HepG2 (cell line): ENCODE measurements around the gene HEXIM1. TPM values are rescaled to one million over a fixed set of nuclear protein-coding genes. Genes with fewer than 3 reads are reported as not detected.

ENCODE experiments used
- ATAC-seq: fragments of 200-7000 bp; cut with Tn5 transposase; 3 replicates; pipeline ENCODE4 v1.9.1; 2020; ENCODE audit warnings: mild to moderate bottlenecking, moderate library complexity
- BruUV-seq: library from RNA; stranded (reverse); fragments of 400-500 nt; replicated peaks from 2 replicates; lab custom pipeline; 2021; lab: Mats Ljungman, UMichigan
- CTCF ChIA-PET: fragments of 300-600 bp; formaldehyde crosslinking; extraction: SDS; loops from one replicate; lab custom pipeline; 2021; ENCODE audit warnings: low total read pairs, inconsistent platforms, low intra/inter-chr PET ratio; lab: Yijun Ruan, JAX
- POLR2A ChIA-PET: fragments of 350-600 bp; sonication (Branson Sonifier 250); formaldehyde crosslinking; loops from one replicate; lab custom pipeline; 2020; ENCODE audit warnings: antibody characterized with exemption, inconsistent platforms; lab: Yijun Ruan, JAX
- DNase-seq: peaks from one replicate; pipeline ENCODE4 v3.0.0-alpha.2; 2015; ENCODE audit warnings: low spot score
- FAIRE-seq: peaks from 3 replicates; lab custom pipeline; 2011; peaks lifted over from hg19 to GRCh38; lab: Jason Lieb, UNC
- H2AFZ ChIP-seq: one replicate; pipeline ENCODE4 v1.6.1; 2011; ENCODE audit warnings: low read length, inconsistent platforms
- H3K27ac ChIP-seq: fragments of 300-600 bp; 3 replicates; pipeline ENCODE4 v1.8.0; 2011; ENCODE audit warnings: mixed run types, mild to moderate bottlenecking, mixed read lengths, low read length, inconsistent platforms; ENCODE audit not compliant: insufficient read depth; ENCODE audit errors: extremely low read length
- H3K27me3 ChIP-seq, 2 experiments: fragments of 200-600 bp in 1 of 2; 2 replicates in 1 of 2; 3 replicates in 1 of 2; pipeline versions ENCODE4 v1.6.0 to v1.8.0; 2011; ENCODE audit warnings: low read length in 2 of 2, mild to moderate bottlenecking in 2 of 2, moderate library complexity in 2 of 2, inconsistent platforms in 1 of 2; ENCODE audit not compliant: insufficient read depth in 2 of 2, control insufficient read depth in 1 of 2
- H3K36me3 ChIP-seq, 2 experiments: fragments of 200-600 bp in 1 of 2; replicated peaks in 1 of 2; 2 replicates in 1 of 2; 3 replicates in 1 of 2; pipeline versions ENCODE4 v1.5.1 to v1.8.0; 2011; ENCODE audit warnings: low read length in 2 of 2, inconsistent platforms in 1 of 2; ENCODE audit not compliant: insufficient read depth in 2 of 2, control insufficient read depth in 1 of 2
- H3K4me1 ChIP-seq: 2 replicates; pipeline ENCODE4 v1.5.1; 2012; ENCODE audit warnings: low read length, inconsistent platforms; ENCODE audit not compliant: insufficient read depth
- H3K4me2 ChIP-seq: 2 replicates; pipeline ENCODE4 v1.6.0; 2011; ENCODE audit warnings: low read depth, low read length, inconsistent platforms
- H3K4me3 ChIP-seq, 3 experiments: fragments of 200-600 bp in 1 of 3; sonication (generic), shearing (Covaris generic) in 1 of 3; replicated peaks in 1 of 3; 2 replicates each; pipeline ENCODE4 v1.5.1; 2011 to 2016; ENCODE audit warnings: low read length in 3 of 3, inconsistent platforms in 2 of 3, low read depth in 2 of 3, mild to moderate bottlenecking in 2 of 3, control low read depth in 1 of 3, mixed read lengths in 1 of 3; ENCODE audit not compliant: insufficient read depth in 1 of 3
- H3K79me2 ChIP-seq: one replicate; pipeline ENCODE4 v1.6.1; 2011; ENCODE audit warnings: low read length, inconsistent platforms; ENCODE audit not compliant: insufficient read depth
- H3K9ac ChIP-seq: 2 replicates; pipeline ENCODE4 v1.6.0; 2011; ENCODE audit warnings: mild to moderate bottlenecking, low read depth, low read length, inconsistent platforms; ENCODE audit not compliant: insufficient read depth
- H3K9me3 ChIP-seq: 2 replicates; pipeline ENCODE4 v1.5.1; 2012; ENCODE audit warnings: mild to moderate bottlenecking, low read length
- H4K20me1 ChIP-seq: 2 replicates; pipeline ENCODE4 v1.6.0; 2011; ENCODE audit warnings: inconsistent platforms, mild to moderate bottlenecking, low read length, moderate library complexity; ENCODE audit not compliant: insufficient read depth
- DBP ChIP-seq: sonication (generic); formaldehyde crosslinking; IDR thresholded peaks from 2 replicates; pipeline ENCODE4 v1.4.0; 2020; ENCODE audit warnings: missing genetic modification reagents; ENCODE audit errors: not compliant biosample characterization
- E2F2 ChIP-seq: sonication (generic); formaldehyde crosslinking; IDR thresholded peaks from 2 replicates; pipeline ENCODE4 v1.4.0; 2020; ENCODE audit warnings: missing genetic modification reagents, borderline replicate concordance
- GTF3A ChIP-seq: sonication (generic); formaldehyde crosslinking; conservative IDR thresholded peaks from 2 replicates; pipeline ENCODE4 v1.4.0; 2020; ENCODE audit warnings: mild to moderate bottlenecking, missing genetic modification reagents
- HMGXB4 ChIP-seq, 2 experiments: sonication (generic) in 1 of 2; formaldehyde crosslinking in 1 of 2; IDR thresholded peaks; 2 replicates each; pipeline versions ENCODE4 v1.4.0 to v1.6.1; 2018 to 2020; ENCODE audit warnings: missing genetic modification reagents in 2 of 2, borderline replicate concordance in 1 of 2, low read depth in 1 of 2, mild to moderate bottlenecking in 1 of 2, missing biosample characterization in 1 of 2
- KAT7 ChIP-seq: IDR thresholded peaks from 2 replicates; pipeline ENCODE4 v1.6.1; 2018; ENCODE audit warnings: borderline replicate concordance, missing compliant biosample characterization
- KLF16 ChIP-seq, 2 experiments: sonication (generic) in 1 of 2; formaldehyde crosslinking in 1 of 2; IDR thresholded peaks; 2 replicates each; pipeline versions ENCODE4 v1.6.1 to v1.8.0; 2016 to 2023; ENCODE audit warnings: missing genetic modification reagents in 2 of 2, missing compliant biosample characterization in 1 of 2
- MAX ChIP-seq: IDR thresholded peaks from 2 replicates; pipeline ENCODE4 v1.6.1; 2012; ENCODE audit warnings: inconsistent platforms
- NONO ChIP-seq, 2 experiments: fragments of 450-650 bp in 1 of 2; sonication (generic) in 1 of 2; formaldehyde crosslinking in 1 of 2; IDR thresholded peaks in 1 of 2; conservative IDR thresholded peaks in 1 of 2; 2 replicates each; pipeline versions ENCODE4 v1.6.1 to v1.8.0; 2017 to 2022; ENCODE audit warnings: mild to moderate bottlenecking in 1 of 2, missing genetic modification reagents in 1 of 2, moderate library complexity in 1 of 2
- ZBTB7B ChIP-seq: sonication (generic); formaldehyde crosslinking; IDR thresholded peaks from 2 replicates; pipeline ENCODE4 v1.4.0; 2020; ENCODE audit warnings: missing genetic modification reagents
- ZNF296 ChIP-seq: sonication (generic); formaldehyde crosslinking; conservative IDR thresholded peaks from 2 replicates; pipeline ENCODE4 v1.5.0; 2020; ENCODE audit warnings: mild to moderate bottlenecking, missing genetic modification reagents
- ZNF329 ChIP-seq: sonication (generic); formaldehyde crosslinking; IDR thresholded peaks from 2 replicates; pipeline ENCODE4 v1.9.0; 2021; ENCODE audit warnings: low read depth, mild to moderate bottlenecking, missing genetic modification reagents
- ZSCAN21 ChIP-seq: sonication (generic); formaldehyde crosslinking; IDR thresholded peaks from 2 replicates; pipeline ENCODE4 v1.8.0; 2022; ENCODE audit warnings: mild to moderate bottlenecking, missing genetic modification reagents, moderate library complexity, borderline replicate concordance
- WGBS: methylation state at CpG from one replicate; pipeline ENCODE4 v1.1.6; 2017; ENCODE audit warnings: low lambda C conversion rate; 5-methylcytosine and 5-hydroxymethylcytosine counted together
- in situ Hi-C: cut with HindIII; loops from 2 replicates; pipeline ENCODE4 v1.10.0; 2017; ENCODE audit warnings: low pct_unique_long_range_greater_than_20kb; ENCODE audit not compliant: extremely low pct_ligation_motif_present
- intact Hi-C: fragments of 100-400 bp; cut with micrococcal nuclease; formaldehyde crosslinking; loops from one replicate; pipeline ENCODE4 v1.10.0; 2022; ENCODE audit not compliant: unreplicated experiment
- polyA plus RNA-seq, 8 experiments: library from polyadenylated mRNA; depleted of rRNA in 3 of 8; stranded (reverse) in 7 of 8; unstranded in 1 of 8; fragments of >200 nt; fragmentation: Illumina TruSeq in 4 of 8; extraction: Trizol in 4 of 8; gene quantifications; 2 replicates each; pipeline versions ENCODE4 v1.2.1 to v1.2.3, GENCODE V29; 2011 to 2016; ENCODE audit warnings: low read depth in 4 of 8, missing spikeins in 1 of 8, mixed read lengths in 1 of 8; ENCODE audit not compliant: insufficient read depth in 1 of 8
- total RNA-seq, 5 experiments: library from RNA; depleted of rRNA; stranded (reverse); fragments of >200 nt; fragmentation: Illumina TruSeq; extraction: Trizol; gene quantifications; 2 replicates each; pipeline ENCODE4 v1.2.3, GENCODE V29; 2016; ENCODE audit warnings: low read depth in 1 of 5
- TF ChIP-seq, protein P1 (sequence below): sonication (generic); formaldehyde crosslinking; IDR thresholded peaks from 2 replicates; pipeline ENCODE4 v1.8.0; 2022; ENCODE audit warnings: mild to moderate bottlenecking, missing genetic modification reagents, moderate library complexity

HEXIM1 gene
- total and polyA plus RNA-seq, 2 of the 13 experiments (the other 11 are each of a cell fraction or from before 2014, with no cell fraction given): 10.5 to 16.6 TPM

GRCh38 chr17:45149669-45150664 is 1.7 kb downstream of the HEXIM1 start:
- intact Hi-C loops: loop anchor here (1.0 kb wide), 1 partner anchor 47 kb away; no protein-coding TSS in a partner anchor
- peaks cover 36% of the 10 kb centered on the region for H3K79me2 ChIP-seq
- peak overlapping the region; percentile 69 for H3K27ac ChIP-seq
- no TSS peak for BruUV-seq
- H3K9me3 ChIP-seq: no peaks in the 10 kb centered on the region
- ChIA-PET CTCF (interaction anchor here (1.2 to 8.5 kb wide), 5 partner anchors 9 to 47 kb away, joined by 4 to 130 read pairs (median 10); partner anchors contain the start of genes ACBD4 and HEXIM2), POLR2A (interaction anchor here (0.6 to 19.8 kb wide), 28 partner anchors 12 to 369 kb away, joined by 3 to 2487 read pairs (median 13); partner anchors contain the start of genes ACBD4, HEXIM2, MAP3K14 and NMT1)
- 1% methylated on average over 56 of the region's 56 CpGs for WGBS
- peaks cover 35% of the 10 kb centered on the region for H4K20me1 ChIP-seq
- DNase-seq (no peak), ATAC-seq (peak; percentile 7), FAIRE-seq (no peak)
- peak overlapping the region; percentile 85 for H3K9ac ChIP-seq
- H3K27me3 ChIP-seq: no peaks in the 10 kb centered on the region; a peak in 2 of 5 replicates
- in situ Hi-C loops: loop anchor here (5.0 kb wide), 2 partner anchors 47 to 97 kb away; no protein-coding TSS in a partner anchor
- H3K4me3 ChIP-seq: peak overlapping the region; percentile 97 to 98 (median 97)
- peak overlapping the region; percentile 95 for H3K4me2 ChIP-seq
- H3K36me3 ChIP-seq: no peaks in the 10 kb centered on the region; a peak in 1 of 5 replicates
- H2AFZ ChIP-seq: no peak overlapping the region
- H3K4me1 ChIP-seq: peaks cover 24% of the 10 kb centered on the region
- TF ChIP-seq MAX: peak; percentile 46; the same call in 1 of the 2 replicates
- TF ChIP-seq ZSCAN21 (CRISPR knock-in tag): peak; percentile 84
- TF ChIP-seq ZNF329: no peak
- 0 out of 2 replicates have a peak, but pooled peaks have one; percentile 73 for TF ChIP-seq KAT7 (CRISPR knock-in tag)
- TF ChIP-seq KLF16 (CRISPR knock-in tag; IDR thresholded peaks at IDR 0.05): 0 out of 4 replicates have a peak, but pooled peaks of 1 of the 2 experiments have one; percentile 15
- peak; percentile 88; the same call in 1 of the 2 replicates for TF ChIP-seq E2F2 (CRISPR knock-in tag)
- TF ChIP-seq, protein P1, sequence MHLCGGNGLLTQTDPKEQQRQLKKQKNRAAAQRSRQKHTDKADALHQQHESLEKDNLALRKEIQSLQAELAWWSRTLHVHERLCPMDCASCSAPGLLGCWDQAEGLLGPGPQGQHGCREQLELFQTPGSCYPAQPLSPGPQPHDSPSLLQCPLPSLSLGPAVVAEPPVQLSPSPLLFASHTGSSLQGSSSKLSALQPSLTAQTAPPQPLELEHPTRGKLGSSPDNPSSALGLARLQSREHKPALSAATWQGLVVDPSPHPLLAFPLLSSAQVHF (CRISPR knock-in tag): 0 out of 2 replicates have a peak, but pooled peaks have one; percentile 18
- no peak for TF ChIP-seq DBP (CRISPR knock-in tag)
- TF ChIP-seq GTF3A (CRISPR knock-in tag): 0 out of 2 replicates have a peak, but pooled peaks have one; percentile 14
- peak; percentile 7 to 25; a peak in 2 of 4 replicates for TF ChIP-seq HMGXB4 (CRISPR knock-in tag; IDR thresholded peaks at IDR 0.05; ENCODE audit: borderline replicate concordance in 1 of 2, low read depth in 1 of 2)
- no peak for TF ChIP-seq ZNF296 (CRISPR knock-in tag)
- TF ChIP-seq NONO (IDR thresholded peaks at IDR 0.05): no peak
- no peak; the same call in 1 of the 2 replicates for TF ChIP-seq NONO (CRISPR knock-in tag; conservative IDR thresholded peaks at IDR 0.05)
- no peak; the same call in 1 of the 2 replicates for TF ChIP-seq ZBTB7B (CRISPR knock-in tag)
